SW 1271 (cell line): Measurements from ENCODE around the gene PDCD2.
A peak's percentile ranks its signal among the peaks of the same experiment; 100 is the strongest.
"Not testable (repeated sequence)": the region's sequence is repeated elsewhere in the genome, so short reads cannot be mapped to it uniquely, and the experiment has no call there.

Source experiments
- DNase-seq, 2 experiments: peaks; one replicate each; lab custom pipeline; 2025; lab: John Stamatoyannopoulos, UW

PDCD2 gene

GRCh38 chr6:170584181-170584953, at the start of gene PDCD2:
PDCD2 (minus strand) TSS chr6:170584637; CDS start chr6:170584581, 56 bp downstream.
- peak; percentile 80 to 90 for DNase-seq

- not testable (repeated sequence) for DNase-seq
Measured at GRCh38 chr6:170616020-170616554, 31.6 kb upstream of the PDCD2 start.

- DNase-seq = not testable (repeated sequence)
Measured at GRCh38 chr6:170612256-170612804, 27.9 kb upstream of the PDCD2 start.

- not testable (repeated sequence) for DNase-seq
Measured at GRCh38 chr6:170609225-170609624, 24.8 kb upstream of the PDCD2 start.

- no peak for DNase-seq
Measured at GRCh38 chr6:170605574-170606259, 21.3 kb upstream of the PDCD2 start.

GRCh38 chr6:170597278-170597677, 12.8 kb upstream of the PDCD2 start:
- DNase-seq = no peak

GRCh38 chr6:170596426-170596825, 12.0 kb upstream of the PDCD2 start:
- DNase-seq = no peak

- no peak for DNase-seq
Measured at GRCh38 chr6:170590725-170591124, 6.3 kb upstream of the PDCD2 start.

- no peak for DNase-seq
Measured at GRCh38 chr6:170584954-170585498, 589 bp upstream of the PDCD2 start.

GRCh38 chr6:170583756-170584180, 669 bp downstream of the PDCD2 start:
- no peak for DNase-seq

GRCh38 chr6:170578909-170579308, 5.5 kb downstream of the PDCD2 start:
- no peak for DNase-seq

- DNase-seq = no peak
Measured at GRCh38 chr6:170575250-170575649, 9.2 kb downstream of the PDCD2 start.

- no peak for DNase-seq
Measured at GRCh38 chr6:170572704-170573466, 11.6 kb downstream of the PDCD2 start.

GRCh38 chr6:170564936-170565530, 19.4 kb downstream of the PDCD2 start:
- DNase-seq = no peak

GRCh38 chr6:170561555-170561954, 22.9 kb downstream of the PDCD2 start:
- no peak for DNase-seq

- DNase-seq = no peak
Measured at GRCh38 chr6:170555305-170555704, 29.1 kb downstream of the PDCD2 start.

- no peak for DNase-seq
Measured at GRCh38 chr6:170554796-170555137, 29.7 kb downstream of the PDCD2 start.

GRCh38 chr6:170554013-170554795, 30.2 kb downstream of the PDCD2 start, which contains the start of gene TBP:
TBP (plus strand) TSS chr6:170554369; CDS start chr6:170557030, 2,661 bp downstream.
- peak; percentile 95 to 98 for DNase-seq

- DNase-seq = no peak
Measured at GRCh38 chr6:170553534-170554012, 30.9 kb downstream of the PDCD2 start.
